CD4-positive, CD25-positive, alpha-beta regulatory T cell (primary cell): ENCODE data around the gene LMX1A. TPM values are rescaled to one million over a fixed set of nuclear protein-coding genes. Genes with fewer than 3 reads are reported as not detected.

ENCODE experiments used
- ATAC-seq, 2 donors: fragments of 150-1000 bp; cut with Tn5 transposase; one replicate each; pipeline ENCODE4 v1.10.0; 2021; ENCODE audit warnings: low read depth in 2 of 2, moderate number of reproducible peaks in 2 of 2, moderate library complexity in 1 of 2
- DNase-seq, 3 donors: peaks; one replicate each; pipeline versions ENCODE4 v3.0.0 to v3.0.0-alpha.2; 2012 to 2022; ENCODE audit warnings: mixed read lengths in 1 of 3
- H3K27ac ChIP-seq: one replicate; pipeline ENCODE4 v1.7.0; 2013; ENCODE audit warnings: mild to moderate bottlenecking, low read length; ENCODE audit not compliant: insufficient read depth, poor library complexity, severe bottlenecking
- H3K27me3 ChIP-seq: one replicate; pipeline ENCODE4 v1.7.0; 2013; ENCODE audit warnings: low read length; ENCODE audit not compliant: control insufficient read depth, insufficient read depth
- H3K36me3 ChIP-seq: one replicate; pipeline ENCODE4 v1.7.0; 2013; ENCODE audit warnings: mild to moderate bottlenecking, low read length, moderate library complexity; ENCODE audit not compliant: control insufficient read depth, insufficient read depth
- H3K4me1 ChIP-seq: 2 replicates; pipeline ENCODE4 v1.7.0; 2013; ENCODE audit warnings: mild to moderate bottlenecking, low read length; ENCODE audit not compliant: insufficient read depth, control insufficient read depth, poor library complexity, severe bottlenecking
- H3K4me3 ChIP-seq: one replicate; pipeline ENCODE4 v1.7.0; 2013; ENCODE audit warnings: low read depth, mild to moderate bottlenecking, low read length, moderate library complexity
- H3K9me3 ChIP-seq, 2 experiments: 1 replicate in 1 of 2; 2 replicates in 1 of 2; pipeline ENCODE4 v1.7.0; 2013; ENCODE audit warnings: low read length in 2 of 2, mild to moderate bottlenecking in 1 of 2, moderate library complexity in 1 of 2; ENCODE audit not compliant: control insufficient read depth in 2 of 2
- H3K27ac Mint-ChIP-seq, 3 donors: one replicate each; pipeline ENCODE4 v1.8.0; 2020 to 2022; ENCODE audit warnings: mild to moderate bottlenecking in 3 of 3, mixed read lengths in 3 of 3, moderate library complexity in 2 of 3
- H3K27me3 Mint-ChIP-seq: one replicate; pipeline ENCODE4 v1.8.0; 2022; ENCODE audit warnings: mild to moderate bottlenecking, mixed read lengths
- H3K36me3 Mint-ChIP-seq: one replicate; pipeline ENCODE4 v1.8.0; 2020; ENCODE audit warnings: mixed read lengths
- H3K4me1 Mint-ChIP-seq, 4 donors: one replicate each; pipeline ENCODE4 v1.8.0; 2020 to 2022; ENCODE audit warnings: mixed read lengths in 4 of 4, mild to moderate bottlenecking in 1 of 4
- H3K4me3 Mint-ChIP-seq, 4 donors: one replicate each; pipeline ENCODE4 v1.8.0; 2020 to 2022; ENCODE audit warnings: mild to moderate bottlenecking in 4 of 4, mixed read lengths in 4 of 4, moderate library complexity in 3 of 4
- H3K9me3 Mint-ChIP-seq, 7 donors: one replicate each; pipeline ENCODE4 v1.8.0; 2020 to 2022; ENCODE audit warnings: mixed read lengths in 7 of 7, mild to moderate bottlenecking in 3 of 7, moderate library complexity in 2 of 7
- polyA plus RNA-seq, 4 donors: library from polyadenylated mRNA; unstranded; fragments of 300-500 nt; fragmentation: Illumina TruSeq; gene quantifications; one replicate each; pipeline ENCODE4 v1.2.3, GENCODE V29; 2021
- total RNA-seq: library from RNA; stranded (reverse); gene quantifications from one replicate; pipeline ENCODE4 v1.2.3, GENCODE V29; 2022

The LMX1A gene
- total and polyA plus RNA-seq, 5 donors from 2014 or later: not detected

DNA sequence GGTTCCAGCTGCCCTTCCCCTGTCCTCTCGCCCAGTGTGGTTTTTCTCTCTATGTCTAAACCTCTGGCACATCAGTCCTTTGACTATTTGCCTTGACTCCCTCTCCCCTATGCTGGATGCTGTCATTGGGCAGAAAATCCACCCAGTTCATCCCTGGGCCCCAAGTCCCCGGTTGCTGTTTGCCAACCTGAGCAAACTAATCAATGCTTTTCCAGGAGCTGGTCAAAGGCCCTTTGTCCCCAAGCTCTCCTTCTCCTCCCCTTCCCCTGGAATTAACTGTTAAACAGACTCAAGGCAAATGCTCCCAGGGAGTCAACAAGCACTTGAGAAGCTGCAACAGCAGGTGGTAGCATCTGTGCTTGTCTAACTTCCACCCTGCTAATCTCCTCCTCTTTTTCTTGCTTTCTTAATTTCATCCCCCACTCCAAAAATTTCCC is 102.7 kb downstream of the LMX1A start:
- H3K27ac ChIP-seq: no peak overlapping the region
- Mint-ChIP-seq H3K27ac (no peak overlapping the region), H3K36me3 (no peaks in the 10 kb centered on the region), H3K4me3 (no peak overlapping the region), H3K4me1 (no peaks in the 10 kb centered on the region), H3K9me3 (peaks cover 0 to 2% (median 0%) of the 10 kb centered on the region in 7 donors), H3K27me3 (peaks cover 4% of the 10 kb centered on the region)
- H3K36me3 ChIP-seq: no peaks in the 10 kb centered on the region
- H3K4me3 ChIP-seq: no peak overlapping the region
- no peaks in the 10 kb centered on the region for H3K4me1 ChIP-seq
- no peaks in the 10 kb centered on the region for H3K27me3 ChIP-seq
- no peak for ATAC-seq
- no peak for DNase-seq
- no peaks in the 10 kb centered on the region for H3K9me3 ChIP-seq

DNA sequence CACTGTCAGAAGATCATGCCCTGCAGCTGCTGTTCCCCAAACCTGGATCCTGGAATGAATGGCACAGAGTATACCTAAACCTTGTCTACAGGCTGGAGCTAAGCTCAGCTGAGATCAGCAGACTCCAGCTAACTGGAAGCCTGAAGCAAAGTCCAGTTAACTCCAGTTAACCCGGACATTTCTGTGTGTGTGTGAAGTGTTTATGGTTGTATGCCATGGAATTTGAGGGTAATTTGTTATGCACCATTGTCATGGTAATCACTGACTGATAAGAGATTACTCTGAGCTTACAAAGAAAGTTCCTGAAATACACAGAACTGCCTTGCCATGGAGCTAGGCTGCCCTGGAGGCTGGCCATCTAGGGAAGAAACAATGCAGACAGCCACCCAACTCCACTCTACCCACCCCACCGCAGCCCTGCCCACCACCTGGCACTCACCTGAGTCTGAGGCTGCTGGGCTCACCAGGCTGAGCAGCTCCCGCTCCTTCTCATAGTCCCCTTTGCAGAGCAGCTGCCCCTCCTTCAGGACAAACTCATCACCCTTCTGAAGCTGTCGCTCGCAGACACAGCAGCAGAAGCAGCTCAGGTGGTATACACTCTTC is 107.4 kb downstream of the LMX1A start:
- Histone ChIP-seq H3K27ac (no peak overlapping the region), H3K4me1 (no peaks in the 10 kb centered on the region), H3K4me3 (no peak overlapping the region), H3K9me3 (no peaks in the 10 kb centered on the region), H3K36me3 (no peaks in the 10 kb centered on the region), H3K27me3 (peaks cover 2% of the 10 kb centered on the region)
- no peaks in the 10 kb centered on the region for H3K36me3 Mint-ChIP-seq
- no peak for ATAC-seq
- no peak for DNase-seq
- no peaks in the 10 kb centered on the region for H3K4me1 Mint-ChIP-seq
- no peak overlapping the region for H3K4me3 Mint-ChIP-seq
- H3K27me3 Mint-ChIP-seq: peaks cover 9% of the 10 kb centered on the region
- no peak overlapping the region for H3K27ac Mint-ChIP-seq
- peaks cover 0 to 6% (median 0%) of the 10 kb centered on the region in 7 donors for H3K9me3 Mint-ChIP-seq

DNA sequence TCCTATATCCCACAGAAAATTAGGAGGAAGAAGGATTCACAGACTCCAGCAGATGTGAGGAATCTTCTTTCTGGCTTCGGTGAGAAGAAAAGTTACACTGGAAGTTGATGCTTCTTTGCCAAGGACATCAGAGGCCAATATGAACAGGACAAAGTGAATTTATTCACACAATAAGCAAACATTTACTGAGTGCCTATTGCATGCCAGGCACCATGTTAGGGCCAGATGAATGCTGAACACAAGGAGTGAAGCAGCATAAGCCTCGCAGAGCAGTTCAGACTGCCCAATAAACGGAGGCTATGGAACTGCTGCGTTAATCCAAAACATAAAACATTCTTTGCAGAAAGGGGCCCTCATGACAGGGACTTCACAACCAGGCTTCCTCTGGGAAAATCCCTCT is 114.6 kb downstream of the LMX1A start:
- peaks cover 18% of the 10 kb centered on the region for H3K27me3 ChIP-seq
- H3K27me3 Mint-ChIP-seq: peaks cover 20% of the 10 kb centered on the region
- ATAC-seq (no peak), DNase-seq (no peak)
- peaks cover 0 to 6% (median 0%) of the 10 kb centered on the region in 7 donors for H3K9me3 Mint-ChIP-seq
- no peaks in the 10 kb centered on the region for H3K4me1 Mint-ChIP-seq
- no peaks in the 10 kb centered on the region for H3K4me1 ChIP-seq
- H3K9me3 ChIP-seq: no peaks in the 10 kb centered on the region
- H3K4me3 Mint-ChIP-seq: no peak overlapping the region
- H3K36me3 ChIP-seq: no peaks in the 10 kb centered on the region
- no peak overlapping the region for H3K4me3 ChIP-seq
- peak overlapping the region in 1 of 3 donors; percentile 12 for H3K27ac Mint-ChIP-seq
- no peaks in the 10 kb centered on the region for H3K36me3 Mint-ChIP-seq
- H3K27ac ChIP-seq: no peak overlapping the region

DNA sequence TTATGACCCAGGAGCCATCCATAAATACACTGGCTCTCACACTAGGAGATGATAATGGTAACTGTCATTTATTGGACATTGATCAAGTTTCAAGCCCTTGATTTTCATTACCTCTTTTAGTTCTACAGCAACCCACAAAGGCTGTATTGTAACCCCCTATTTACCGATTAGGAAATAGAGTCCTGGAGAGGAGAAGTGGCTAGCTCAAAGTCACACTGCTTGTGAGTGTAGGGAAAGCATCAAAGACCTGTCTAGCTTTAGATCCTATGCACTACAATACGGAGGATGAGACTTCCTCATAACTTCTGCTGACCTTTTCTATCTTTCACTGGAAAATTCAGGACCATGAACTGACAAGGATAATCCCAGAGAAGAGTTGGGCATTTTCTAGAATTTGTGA is 115.2 kb downstream of the LMX1A start:
- no peaks in the 10 kb centered on the region for H3K36me3 ChIP-seq
- H3K27ac ChIP-seq: no peak overlapping the region
- no peak for ATAC-seq
- no peak overlapping the region for H3K4me3 Mint-ChIP-seq
- H3K4me1 Mint-ChIP-seq: no peaks in the 10 kb centered on the region
- H3K9me3 ChIP-seq: no peaks in the 10 kb centered on the region
- no peaks in the 10 kb centered on the region for H3K36me3 Mint-ChIP-seq
- H3K4me1 ChIP-seq: no peaks in the 10 kb centered on the region
- DNase-seq: no peak
- no peak overlapping the region for H3K27ac Mint-ChIP-seq
- no peak overlapping the region for H3K4me3 ChIP-seq
- peaks cover 20% of the 10 kb centered on the region for H3K27me3 ChIP-seq
- H3K9me3 Mint-ChIP-seq: peaks cover 0 to 6% (median 0%) of the 10 kb centered on the region in 7 donors
- H3K27me3 Mint-ChIP-seq: peaks cover 26% of the 10 kb centered on the region

DNA sequence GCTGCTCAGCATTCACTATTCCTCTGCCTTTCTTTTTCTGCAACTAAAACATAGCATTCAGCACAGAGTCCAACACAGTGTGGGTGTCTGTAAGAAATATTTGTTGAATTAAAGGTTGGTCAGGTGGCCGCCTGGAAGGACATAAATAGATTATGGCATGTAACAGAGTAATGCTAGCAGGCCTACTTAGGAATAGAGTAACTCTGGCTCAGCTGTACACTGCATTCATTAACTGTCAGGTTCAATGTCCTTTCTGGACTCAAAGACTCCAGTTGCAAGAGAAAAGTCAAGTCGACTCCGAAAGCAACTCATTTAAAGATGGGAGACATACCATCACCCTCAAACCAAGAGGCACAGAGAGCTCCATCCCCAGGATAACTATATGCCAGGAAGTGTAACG is 116.0 kb downstream of the LMX1A start:
- Mint-ChIP-seq H3K4me3 (no peak overlapping the region), H3K27me3 (peaks cover 32% of the 10 kb centered on the region), H3K27ac (no peak overlapping the region), H3K9me3 (peaks cover 0 to 6% (median 0%) of the 10 kb centered on the region in 7 donors), H3K36me3 (no peaks in the 10 kb centered on the region), H3K4me1 (no peaks in the 10 kb centered on the region)
- H3K27me3 ChIP-seq: peaks cover 22% of the 10 kb centered on the region
- no peaks in the 10 kb centered on the region for H3K9me3 ChIP-seq
- ATAC-seq (no peak), DNase-seq (no peak)
- H3K36me3 ChIP-seq: no peaks in the 10 kb centered on the region
- H3K4me3 ChIP-seq: no peak overlapping the region
- H3K27ac ChIP-seq: no peak overlapping the region
- H3K4me1 ChIP-seq: no peaks in the 10 kb centered on the region

DNA sequence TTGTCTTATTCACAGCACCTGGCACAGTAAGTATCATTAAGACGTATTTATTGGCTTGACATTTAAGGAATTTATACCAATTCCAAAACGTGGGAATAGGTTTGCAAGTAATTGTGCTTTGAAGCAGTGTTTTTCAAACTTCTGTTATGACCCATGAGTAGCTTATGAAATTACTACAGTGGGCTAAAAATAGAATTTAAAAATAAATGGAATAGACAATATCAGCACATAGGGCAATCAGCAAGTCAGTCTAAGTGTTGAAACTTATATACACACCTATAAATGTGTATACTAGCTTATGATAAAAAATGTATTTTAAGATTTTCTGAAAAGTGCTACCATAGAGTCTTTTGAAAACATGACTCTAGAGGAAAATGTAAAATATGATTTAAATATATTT is 116.6 kb downstream of the LMX1A start:
- H3K4me1 Mint-ChIP-seq: peaks cover 0 to 3% (median under 1%) of the 10 kb centered on the region in 4 donors
- DNase-seq (no peak), ATAC-seq (no peak)
- H3K27ac Mint-ChIP-seq: no peak overlapping the region
- H3K4me3 Mint-ChIP-seq: no peak overlapping the region
- no peaks in the 10 kb centered on the region for H3K9me3 ChIP-seq
- H3K36me3 ChIP-seq: no peaks in the 10 kb centered on the region
- no peak overlapping the region for H3K4me3 ChIP-seq
- peaks cover 0 to 6% (median 0%) of the 10 kb centered on the region in 7 donors for H3K9me3 Mint-ChIP-seq
- no peaks in the 10 kb centered on the region for H3K36me3 Mint-ChIP-seq
- H3K27me3 ChIP-seq: peaks cover 26% of the 10 kb centered on the region
- no peak overlapping the region for H3K27ac ChIP-seq
- H3K27me3 Mint-ChIP-seq: peaks cover 36% of the 10 kb centered on the region
- H3K4me1 ChIP-seq: no peaks in the 10 kb centered on the region

DNA sequence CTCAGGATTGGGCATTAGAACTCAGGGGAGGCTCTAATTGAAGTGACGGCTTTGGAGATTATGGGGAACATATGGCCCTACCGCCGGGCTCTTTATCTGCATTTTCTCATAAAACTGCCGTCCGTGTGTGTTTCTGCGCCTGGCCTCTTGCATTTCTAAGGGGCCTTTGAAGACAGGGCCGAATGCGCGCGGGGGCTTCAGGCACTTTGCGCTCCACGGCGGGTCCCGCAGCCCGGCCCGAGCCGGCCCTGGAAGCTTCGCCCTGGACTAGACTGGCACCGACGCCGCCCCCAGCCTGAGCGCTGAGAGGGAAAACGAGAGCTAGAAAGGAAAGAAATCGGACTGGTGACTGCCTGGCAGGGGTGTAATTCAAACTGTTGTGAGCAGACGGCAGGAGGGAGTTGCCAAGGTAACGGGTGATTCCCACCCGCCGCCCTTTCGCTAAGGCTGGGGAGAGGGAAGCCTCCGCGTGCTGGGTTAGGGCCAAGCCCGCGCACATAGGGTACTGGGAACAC is 120.7 kb downstream of the LMX1A start:
- Mint-ChIP-seq H3K27ac (no peak overlapping the region), H3K4me3 (no peak overlapping the region), H3K36me3 (no peaks in the 10 kb centered on the region), H3K4me1 (peaks cover 0 to 4% (median 1%) of the 10 kb centered on the region in 4 donors), H3K27me3 (peaks cover 54% of the 10 kb centered on the region), H3K9me3 (peaks cover 0 to 5% (median 0%) of the 10 kb centered on the region in 7 donors)
- peaks cover 44% of the 10 kb centered on the region for H3K27me3 ChIP-seq
- no peak overlapping the region for H3K4me3 ChIP-seq
- ATAC-seq (no peak), DNase-seq (no peak)
- no peaks in the 10 kb centered on the region for H3K4me1 ChIP-seq
- no peak overlapping the region for H3K27ac ChIP-seq
- no peaks in the 10 kb centered on the region for H3K9me3 ChIP-seq
- H3K36me3 ChIP-seq: no peaks in the 10 kb centered on the region

DNA sequence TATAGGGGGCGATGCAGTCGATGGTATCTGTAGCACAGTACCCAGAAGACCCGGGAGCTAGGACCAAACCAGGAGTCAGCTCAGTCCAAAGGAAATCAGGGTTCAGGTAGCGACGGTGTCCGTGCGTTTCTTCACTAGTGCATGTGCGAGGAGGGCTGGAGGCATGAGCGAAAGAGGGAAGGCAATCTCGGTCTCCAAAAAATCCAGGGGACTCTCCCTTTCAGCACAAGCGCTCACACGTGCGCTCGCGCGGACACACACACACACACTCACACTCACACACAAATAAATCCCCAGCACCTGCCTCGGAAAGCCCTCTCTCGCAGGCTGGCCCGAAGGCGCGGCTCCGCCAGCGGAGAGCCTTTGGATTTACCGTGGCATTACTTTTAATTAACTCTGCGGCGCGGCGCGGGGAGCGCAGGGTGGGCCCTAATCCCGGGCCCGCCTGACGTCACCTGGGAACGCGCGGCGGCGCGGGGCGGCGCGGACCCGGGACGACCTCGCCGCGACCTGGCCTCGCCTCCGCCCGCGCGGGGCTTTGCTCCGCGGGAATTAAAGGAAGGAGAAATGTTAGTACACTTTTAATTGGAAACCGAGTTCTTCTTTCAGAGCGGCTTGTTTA is 121.2 kb downstream of the LMX1A start:
- Mint-ChIP-seq H3K27ac (no peak overlapping the region), H3K4me1 (peaks cover 0 to 4% (median 1%) of the 10 kb centered on the region in 4 donors), H3K27me3 (peaks cover 54% of the 10 kb centered on the region), H3K9me3 (peaks cover 0 to 5% (median 0%) of the 10 kb centered on the region in 7 donors), H3K36me3 (no peaks in the 10 kb centered on the region), H3K4me3 (no peak overlapping the region)
- no peak overlapping the region for H3K4me3 ChIP-seq
- H3K4me1 ChIP-seq: no peaks in the 10 kb centered on the region
- no peaks in the 10 kb centered on the region for H3K36me3 ChIP-seq
- no peaks in the 10 kb centered on the region for H3K9me3 ChIP-seq
- ATAC-seq: no peak
- peaks cover 44% of the 10 kb centered on the region for H3K27me3 ChIP-seq
- H3K27ac ChIP-seq: no peak overlapping the region
- DNase-seq: no peak
